B cell (primary cell): ENCODE measurements around the gene UNC93B1. TPM values are rescaled to one million over a fixed set of nuclear protein-coding genes. Genes with fewer than 3 reads are reported as not detected.

Experiments
- ATAC-seq: fragments of 200-7000 bp; cut with Tn5 transposase; one replicate; pipeline ENCODE4 v1.10.0; 2021; ENCODE audit warnings: low read depth, mild to moderate bottlenecking, moderate number of reproducible peaks, moderate library complexity
- CTCF ChIA-PET: fragments of 350-600 bp; sonication (Branson Sonifier 250); formaldehyde crosslinking; loops from one replicate; lab custom pipeline; 2021; ENCODE audit warnings: antibody characterized with exemption, inconsistent platforms; lab: Charles Lee
- POLR2A ChIA-PET: fragments of 350-600 bp; sonication (Branson Sonifier 250); formaldehyde crosslinking; loops from one replicate; lab custom pipeline; 2021; ENCODE audit warnings: antibody characterized with exemption; lab: Charles Lee
- DNase-seq: peaks from one replicate; pipeline ENCODE4 v3.0.0; 2013
- H2AFZ ChIP-seq: 2 replicates; pipeline ENCODE4 v1.6.1; 2012; ENCODE audit warnings: mild to moderate bottlenecking, low read depth, low read length; ENCODE audit not compliant: insufficient read depth, poor library complexity, severe bottlenecking
- H3K27ac ChIP-seq, 2 donors: 1 replicate in 1 of 2; 2 replicates in 1 of 2; pipeline ENCODE4 v1.5.1; 2012 to 2013; ENCODE audit warnings: low read length in 2 of 2, mild to moderate bottlenecking in 2 of 2, moderate library complexity in 1 of 2
- H3K27me3 ChIP-seq, 4 experiments: fragments of 200-600 bp in 1 of 4; sonication (generic) in 1 of 4; replicated peaks in 1 of 4; 1 replicate in 2 of 4; 2 replicates in 2 of 4; pipeline versions ENCODE4 v1.6.1 to v1.7.0; 2013 to 2016; ENCODE audit warnings: low read length in 3 of 4, mild to moderate bottlenecking in 2 of 4, mixed read lengths in 1 of 4, moderate library complexity in 1 of 4; ENCODE audit not compliant: insufficient read depth in 4 of 4, control insufficient read depth in 3 of 4; ENCODE audit errors: control extremely low read depth in 1 of 4
- H3K36me3 ChIP-seq, 2 experiments: replicated peaks in 1 of 2; 1 replicate in 1 of 2; 2 replicates in 1 of 2; pipeline versions ENCODE4 v1.6.1 to v1.7.1; 2013; ENCODE audit warnings: low read length in 1 of 2; ENCODE audit not compliant: insufficient read depth in 2 of 2, control insufficient read depth in 1 of 2; ENCODE audit errors: control extremely low read depth in 1 of 2, extremely low read depth in 1 of 2
- H3K4me1 ChIP-seq, 2 donors: fragments of 200-600 bp in 1 of 2; sonication (generic) in 1 of 2; 1 replicate in 1 of 2; 2 replicates in 1 of 2; pipeline versions ENCODE4 v1.5.1 to v1.6.1; 2013 to 2017; ENCODE audit warnings: low read length in 2 of 2; ENCODE audit not compliant: control insufficient read depth in 2 of 2, insufficient read depth in 2 of 2
- H3K4me2 ChIP-seq: replicated peaks from 2 replicates; pipeline ENCODE3; 2012; ENCODE audit warnings: mild to moderate bottlenecking, low read depth, low read length; ENCODE audit not compliant: poor library complexity, severe bottlenecking
- H3K4me3 ChIP-seq, 5 experiments: fragments of 200-600 bp in 1 of 5; sonication (generic) in 1 of 5; 1 replicate in 3 of 5; 2 replicates in 2 of 5; pipeline versions ENCODE4 v1.5.1 to v1.7.0; 2011 to 2016; ENCODE audit warnings: low read length in 4 of 5, mild to moderate bottlenecking in 4 of 5, low read depth in 2 of 5, control low read depth in 1 of 5, moderate library complexity in 1 of 5; ENCODE audit not compliant: insufficient read depth in 1 of 5; ENCODE audit errors: control extremely low read depth in 1 of 5, extremely low read depth in 1 of 5
- H3K79me2 ChIP-seq: fragments of 200-600 bp; sonication (generic); one replicate; pipeline ENCODE4 v1.6.0; 2016; ENCODE audit warnings: low read length; ENCODE audit not compliant: control insufficient read depth, insufficient read depth
- H3K9ac ChIP-seq: fragments of 200-600 bp; sonication (generic); 2 replicates; pipeline ENCODE4 v1.6.1; 2017; ENCODE audit warnings: mild to moderate bottlenecking, low read length, moderate library complexity
- H3K9me3 ChIP-seq, 3 donors: one replicate each; pipeline versions ENCODE4 v1.6.1 to v1.7.1; 2013; ENCODE audit warnings: low read length in 2 of 3; ENCODE audit not compliant: control insufficient read depth in 2 of 3, insufficient read depth in 1 of 3; ENCODE audit errors: control extremely low read depth in 1 of 3
- H4K20me1 ChIP-seq: 2 replicates; pipeline ENCODE4 v1.6.0; 2012; ENCODE audit warnings: mild to moderate bottlenecking, low read length; ENCODE audit not compliant: insufficient read depth, control insufficient read depth, poor library complexity, severe bottlenecking
- H3K27ac Mint-ChIP-seq: one replicate; pipeline ENCODE4 v1.8.0; 2021; ENCODE audit warnings: mixed read lengths
- H3K27me3 Mint-ChIP-seq: one replicate; pipeline ENCODE4 v1.8.0; 2021; ENCODE audit warnings: mixed read lengths
- H3K4me1 Mint-ChIP-seq: one replicate; pipeline ENCODE4 v1.8.0; 2021; ENCODE audit warnings: mixed read lengths
- H3K4me3 Mint-ChIP-seq: one replicate; pipeline ENCODE4 v1.8.0; 2021; ENCODE audit warnings: mixed read lengths
- H3K9me3 Mint-ChIP-seq: one replicate; pipeline ENCODE4 v1.8.0; 2022; ENCODE audit warnings: mixed read lengths; ENCODE audit not compliant: insufficient read depth
- EZH2 ChIP-seq: IDR thresholded peaks from 2 replicates; pipeline ENCODE4 v1.6.1; 2012; ENCODE audit warnings: borderline replicate concordance, low read depth, mild to moderate bottlenecking, moderate library complexity, low read length; ENCODE audit not compliant: insufficient read depth, poor library complexity, severe bottlenecking
- WGBS: methylation state at CpG from one replicate; pipeline ENCODE4 v1.1.5; 2013; ENCODE audit warnings: missing lambda C conversion rate; ENCODE audit not compliant: insufficient coverage; 5-methylcytosine and 5-hydroxymethylcytosine counted together
- intact Hi-C: fragments of 100-400 bp; cut with micrococcal nuclease; formaldehyde crosslinking; loops from one replicate; pipeline ENCODE4 v1.10.0; 2022
- polyA plus RNA-seq: library from polyadenylated mRNA; depleted of rRNA; stranded (reverse); fragments of >200 nt; gene quantifications from 2 replicates; pipeline ENCODE4 v1.2.3, GENCODE V29; 2012
- total RNA-seq, 2 donors: library from RNA; stranded (reverse); fragments of 120-200 nt in 1 of 2; gene quantifications; 1 replicate in 1 of 2; 2 replicates in 1 of 2; pipeline versions ENCODE4 v1.2.3 to v1.2.4, GENCODE V29; 2013 to 2022
- TF ChIP-seq, protein P1 (sequence below): fragments of 200-600 bp; IDR thresholded peaks from one replicate; pipeline ENCODE4 v1.8.0; 2022; ENCODE audit warnings: antibody characterized with exemption, mild to moderate bottlenecking

Gene UNC93B1
- total and polyA plus RNA-seq, 2 donors (not counting 1 experiment from before 2014, with no cell fraction given), result 114 to 308 TPM

DNA sequence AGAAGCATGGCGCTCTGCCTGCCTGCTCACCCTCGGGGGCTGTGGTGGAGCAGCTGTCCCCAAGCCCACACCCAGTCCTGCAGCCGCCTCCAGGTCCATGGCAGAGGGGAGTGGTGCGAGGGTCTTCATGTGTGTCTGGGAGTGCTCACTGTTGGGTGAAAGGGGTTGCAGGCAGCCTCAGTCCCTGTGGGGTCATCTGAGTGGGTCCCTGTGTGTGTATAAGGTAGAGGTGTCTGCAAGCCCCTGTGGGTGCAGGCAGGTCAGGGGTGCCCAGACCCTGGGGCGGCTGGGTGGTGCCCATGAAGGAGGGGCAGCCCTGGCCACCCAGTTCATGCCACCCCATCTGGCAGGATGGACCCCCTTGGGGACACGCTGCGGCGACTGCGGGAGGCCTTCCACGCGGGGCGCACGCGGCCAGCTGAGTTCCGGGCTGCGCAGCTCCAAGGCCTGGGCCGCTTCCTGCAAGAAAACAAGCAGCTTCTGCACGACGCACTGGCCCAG, 11.1 kb upstream of the UNC93B1 start:
- H3K4me3 Mint-ChIP-seq, result no peak overlapping the region
- no peak overlapping the region for H3K9ac ChIP-seq
- peaks cover 9% of the 10 kb centered on the region for H3K79me2 ChIP-seq
- H3K4me2 ChIP-seq, result no peak overlapping the region
- H3K27ac Mint-ChIP-seq, result no peak overlapping the region
- no peak overlapping the region for H2AFZ ChIP-seq
- TF ChIP-seq, protein P1, sequence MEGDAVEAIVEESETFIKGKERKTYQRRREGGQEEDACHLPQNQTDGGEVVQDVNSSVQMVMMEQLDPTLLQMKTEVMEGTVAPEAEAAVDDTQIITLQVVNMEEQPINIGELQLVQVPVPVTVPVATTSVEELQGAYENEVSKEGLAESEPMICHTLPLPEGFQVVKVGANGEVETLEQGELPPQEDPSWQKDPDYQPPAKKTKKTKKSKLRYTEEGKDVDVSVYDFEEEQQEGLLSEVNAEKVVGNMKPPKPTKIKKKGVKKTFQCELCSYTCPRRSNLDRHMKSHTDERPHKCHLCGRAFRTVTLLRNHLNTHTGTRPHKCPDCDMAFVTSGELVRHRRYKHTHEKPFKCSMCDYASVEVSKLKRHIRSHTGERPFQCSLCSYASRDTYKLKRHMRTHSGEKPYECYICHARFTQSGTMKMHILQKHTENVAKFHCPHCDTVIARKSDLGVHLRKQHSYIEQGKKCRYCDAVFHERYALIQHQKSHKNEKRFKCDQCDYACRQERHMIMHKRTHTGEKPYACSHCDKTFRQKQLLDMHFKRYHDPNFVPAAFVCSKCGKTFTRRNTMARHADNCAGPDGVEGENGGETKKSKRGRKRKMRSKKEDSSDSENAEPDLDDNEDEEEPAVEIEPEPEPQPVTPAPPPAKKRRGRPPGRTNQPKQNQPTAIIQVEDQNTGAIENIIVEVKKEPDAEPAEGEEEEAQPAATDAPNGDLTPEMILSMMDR, result no peak
- TF ChIP-seq EZH2, result no peak
- H3K9me3 ChIP-seq, result no peaks in the 10 kb centered on the region
- peaks cover 15 to 16% of the 10 kb centered on the region in 2 donors for H3K4me1 ChIP-seq
- CTCF ChIA-PET, result interaction anchor here (1.1 kb wide), 1 partner anchor 193 kb away, joined by 3 read pairs; no protein-coding TSS in a partner anchor
- DNase-seq (no peak), ATAC-seq (no peak)
- H3K27ac ChIP-seq, result no peak overlapping the region
- H4K20me1 ChIP-seq, result no peaks in the 10 kb centered on the region
- H3K27me3 ChIP-seq, result no peaks in the 10 kb centered on the region
- peaks cover 15% of the 10 kb centered on the region for H3K4me1 Mint-ChIP-seq
- H3K27me3 Mint-ChIP-seq, result no peaks in the 10 kb centered on the region
- intact Hi-C loops, result no loop called here
- WGBS, result 87% methylated on average over 19 of the region's 19 CpGs
- H3K36me3 ChIP-seq, result no peaks in the 10 kb centered on the region
- no peak overlapping the region for H3K4me3 ChIP-seq
- H3K9me3 Mint-ChIP-seq, result no peaks in the 10 kb centered on the region
- POLR2A ChIA-PET, result no interaction called here

- no peaks in the 10 kb centered on the region for H3K36me3 ChIP-seq
- no peaks in the 10 kb centered on the region for H4K20me1 ChIP-seq
- H2AFZ ChIP-seq, result no peak overlapping the region
- DNase-seq (no peak), ATAC-seq (no peak)
- H3K4me3 ChIP-seq, result no peak overlapping the region
- peaks cover 9% of the 10 kb centered on the region for H3K79me2 ChIP-seq
- peaks cover 21% of the 10 kb centered on the region for H3K4me1 Mint-ChIP-seq
- H3K27me3 Mint-ChIP-seq, result no peaks in the 10 kb centered on the region
- TF ChIP-seq, protein P1, result no peak
- TF ChIP-seq EZH2, result no peak
- ChIA-PET POLR2A (no interaction called here), CTCF (interaction anchor here (1.1 kb wide), 1 partner anchor 194 kb away, joined by 3 read pairs; no protein-coding TSS in a partner anchor)
- H3K9me3 Mint-ChIP-seq, result no peaks in the 10 kb centered on the region
- 66% methylated on average over 15 of the region's 16 CpGs for WGBS
- no peak overlapping the region for H3K4me2 ChIP-seq
- no peak overlapping the region for H3K4me3 Mint-ChIP-seq
- no peak overlapping the region for H3K27ac Mint-ChIP-seq
- no peak overlapping the region for H3K9ac ChIP-seq
- intact Hi-C loops, result no loop called here
- peaks cover 21 to 22% of the 10 kb centered on the region in 2 donors for H3K4me1 ChIP-seq
- no peaks in the 10 kb centered on the region for H3K9me3 ChIP-seq
- no peaks in the 10 kb centered on the region for H3K27me3 ChIP-seq
- no peak overlapping the region for H3K27ac ChIP-seq
Observed at GRCh38 chr11:68014157-68014946, 10.5 kb upstream of the UNC93B1 start.
